HEK293T (cell line): ENCODE measurements around the gene GMDS.

Source experiments
- BHLHE40 ChIP-seq: fragments of 450-650 bp; IDR thresholded peaks from 2 replicates; pipeline ENCODE4 v1.6.1; 2016; ENCODE audit warnings: mild to moderate bottlenecking, moderate library complexity, borderline replicate concordance
- CTBP1 ChIP-seq: fragments of 450-650 bp; IDR thresholded peaks from 2 replicates; pipeline ENCODE4 v1.6.1; 2016; ENCODE audit warnings: borderline replicate concordance
- ELF4 ChIP-seq: fragments of 450-650 bp; IDR thresholded peaks from 2 replicates; pipeline ENCODE4 v1.6.1; 2017; ENCODE audit warnings: antibody characterized with exemption
- FOXA1 ChIP-seq: fragments of 450-650 bp; IDR thresholded peaks from 2 replicates; pipeline ENCODE4 v1.6.1; 2016; ENCODE audit warnings: mild to moderate bottlenecking
- FOXK2 ChIP-seq: fragments of 450-650 bp; IDR thresholded peaks from 2 replicates; pipeline ENCODE4 v1.6.1; 2016; ENCODE audit warnings: mild to moderate bottlenecking
- HDGF ChIP-seq: fragments of 450-650 bp; IDR thresholded peaks from 2 replicates; pipeline ENCODE4 v1.6.1; 2017; ENCODE audit warnings: antibody characterized with exemption, borderline replicate concordance
- NFRKB ChIP-seq: fragments of 450-650 bp; IDR thresholded peaks from 2 replicates; pipeline ENCODE4 v1.6.1; 2016; ENCODE audit warnings: mild to moderate bottlenecking, moderate library complexity
- SP1 ChIP-seq: fragments of 450-650 bp; IDR thresholded peaks from 2 replicates; pipeline ENCODE4 v1.6.1; 2017
- SUZ12 ChIP-seq: fragments of 450-650 bp; IDR thresholded peaks from 2 replicates; pipeline ENCODE4 v1.6.1; 2016; ENCODE audit warnings: mild to moderate bottlenecking
- ZNF384 ChIP-seq: fragments of 450-650 bp; IDR thresholded peaks from 2 replicates; pipeline ENCODE4 v1.6.1; 2016

GRCh38 chr6:2034256-2034655 lies 211.1 kb downstream of the GMDS start:
- TF ChIP-seq HDGF (no peak), BHLHE40 (no peak), SP1 (no peak), CTBP1 (no peak), NFRKB (no peak), ZNF384 (no peak), SUZ12 (no peak), FOXA1 (no peak), FOXK2 (no peak), ELF4 (no peak)
